ENCODE results near the gene CTSA.

DNA sequence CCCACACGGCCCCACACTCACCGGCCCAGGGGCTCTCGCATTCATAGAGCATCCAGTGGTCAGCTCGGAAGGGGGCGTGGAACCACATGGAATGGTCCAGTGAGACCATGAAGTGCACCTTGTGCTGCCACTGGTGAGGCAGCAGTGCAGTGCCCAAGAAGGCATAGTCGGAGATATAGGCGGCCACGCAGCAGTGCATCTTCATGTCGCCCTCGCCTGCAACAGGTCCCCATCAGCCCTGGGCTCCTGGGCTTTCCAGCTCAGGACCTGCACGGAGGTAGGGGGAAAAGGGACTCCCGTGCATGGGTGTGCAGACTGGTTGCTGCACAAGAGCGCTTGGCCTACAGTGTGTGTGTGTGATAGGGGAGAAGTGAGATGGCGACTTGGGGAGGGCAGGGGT is 47.6 kb upstream of the CTSA start:
- TF ChIP-seq, protein P1, sequence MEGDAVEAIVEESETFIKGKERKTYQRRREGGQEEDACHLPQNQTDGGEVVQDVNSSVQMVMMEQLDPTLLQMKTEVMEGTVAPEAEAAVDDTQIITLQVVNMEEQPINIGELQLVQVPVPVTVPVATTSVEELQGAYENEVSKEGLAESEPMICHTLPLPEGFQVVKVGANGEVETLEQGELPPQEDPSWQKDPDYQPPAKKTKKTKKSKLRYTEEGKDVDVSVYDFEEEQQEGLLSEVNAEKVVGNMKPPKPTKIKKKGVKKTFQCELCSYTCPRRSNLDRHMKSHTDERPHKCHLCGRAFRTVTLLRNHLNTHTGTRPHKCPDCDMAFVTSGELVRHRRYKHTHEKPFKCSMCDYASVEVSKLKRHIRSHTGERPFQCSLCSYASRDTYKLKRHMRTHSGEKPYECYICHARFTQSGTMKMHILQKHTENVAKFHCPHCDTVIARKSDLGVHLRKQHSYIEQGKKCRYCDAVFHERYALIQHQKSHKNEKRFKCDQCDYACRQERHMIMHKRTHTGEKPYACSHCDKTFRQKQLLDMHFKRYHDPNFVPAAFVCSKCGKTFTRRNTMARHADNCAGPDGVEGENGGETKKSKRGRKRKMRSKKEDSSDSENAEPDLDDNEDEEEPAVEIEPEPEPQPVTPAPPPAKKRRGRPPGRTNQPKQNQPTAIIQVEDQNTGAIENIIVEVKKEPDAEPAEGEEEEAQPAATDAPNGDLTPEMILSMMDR (IDR thresholded peaks at IDR 0.05) = no peak
- TF ChIP-seq ZFX (IDR thresholded peaks at IDR 0.05; ENCODE audit: borderline replicate concordance) = no peak

Data from 22Rv1 (cell line).